Measurements from ENCODE around the gene ALKBH7. TPM values are rescaled to one million over a fixed set of nuclear protein-coding genes. Genes with fewer than 3 reads are reported as not detected.
"Not testable (repeated sequence)": the region's sequence is repeated elsewhere in the genome, so short reads cannot be mapped to it uniquely, and the experiment has no call there.

Gene ALKBH7
- polyA plus RNA-seq, 3 donors: 20.9 to 109 (median 86.0) TPM

- Mint-ChIP-seq H3K27ac (peak overlapping the region in 1 of 7 donors; percentile 64), H3K4me3 (no peak overlapping the region), H3K36me3 (peaks cover 2 to 8% of the 10 kb centered on the region in 2 donors), H3K27me3 (ENCODE audit: low read depth in 3 of 3) (peaks cover 1 to 8% (median 6%) of the 10 kb centered on the region in 3 donors), H3K9me3 (no peaks in the 10 kb centered on the region), H3K4me1 (peaks cover 16% of the 10 kb centered on the region)
- H3K4me3 ChIP-seq (replicated peaks in 1 of 3; ENCODE audit: low read depth in 2 of 3, low read length in 3 of 3): no peak overlapping the region
- no peaks in the 10 kb centered on the region for H4K20me1 ChIP-seq (ENCODE audit: insufficient read depth, low read length)
- DNase-seq: no peak
- peaks cover 17% of the 10 kb centered on the region for H3K79me2 ChIP-seq (ENCODE audit: insufficient read depth, low read length)
- no peak overlapping the region for H3K9ac ChIP-seq (ENCODE audit: insufficient read depth, low read length, poor library complexity, severe bottlenecking)
- TF ChIP-seq CTCF (IDR thresholded peaks at IDR 0.05): no peak
- peaks cover 0 to 5% of the 10 kb centered on the region in 2 donors for H3K36me3 ChIP-seq (replicated peaks in 1 of 2; ENCODE audit: control insufficient read depth in 1 of 2, insufficient read depth in 2 of 2, low read length in 2 of 2)
- WGBS (ENCODE audit: insufficient coverage): 97% methylated on average over 10 of the region's 12 CpGs
- peaks cover 14 to 22% of the 10 kb centered on the region in 2 donors for H3K4me1 ChIP-seq (ENCODE audit: control insufficient read depth in 1 of 2, insufficient read depth in 2 of 2, low read length in 2 of 2)
- intact Hi-C loops (cut with micrococcal nuclease): no loop called here
- H2AFZ ChIP-seq (ENCODE audit: insufficient read depth, low read depth, low read length, poor library complexity, severe bottlenecking): no peak overlapping the region
- no peaks in the 10 kb centered on the region for H3K27me3 ChIP-seq (ENCODE audit: control insufficient read depth in 2 of 2, insufficient read depth in 2 of 2, low read length in 2 of 2)
- H3K27ac ChIP-seq (ENCODE audit: low read depth in 1 of 2, low read length in 2 of 2): no peak overlapping the region
- H3K9me3 ChIP-seq (replicated peaks in 1 of 2; ENCODE audit: control insufficient read depth in 1 of 2, insufficient read depth in 1 of 2, low read length in 2 of 2): no peaks in the 10 kb centered on the region
- no peak overlapping the region for H3K4me2 ChIP-seq (replicated peaks; ENCODE audit: extremely low read depth, low read length, poor library complexity, severe bottlenecking)
These were observed 23.7 kb downstream of the ALKBH7 start for GRCh38 chr19:6396305-6396704.

- H3K9me3 Mint-ChIP-seq; H3K27ac Mint-ChIP-seq; H3K27me3 Mint-ChIP-seq (ENCODE audit: low read depth in 3 of 3); intact Hi-C loops (cut with micrococcal nuclease); H3K36me3 Mint-ChIP-seq; H3K4me1 ChIP-seq (ENCODE audit: control insufficient read depth in 1 of 2, insufficient read depth in 2 of 2, low read length in 2 of 2); H3K4me1 Mint-ChIP-seq; H3K36me3 ChIP-seq (replicated peaks in 1 of 2; ENCODE audit: control insufficient read depth in 1 of 2, insufficient read depth in 2 of 2, low read length in 2 of 2); H3K27ac ChIP-seq (ENCODE audit: low read depth in 1 of 2, low read length in 2 of 2); H3K79me2 ChIP-seq (ENCODE audit: insufficient read depth, low read length); DNase-seq; H3K4me3 Mint-ChIP-seq; H3K4me3 ChIP-seq (replicated peaks in 1 of 3; ENCODE audit: low read depth in 2 of 3, low read length in 3 of 3); H3K9me3 ChIP-seq (replicated peaks in 1 of 2; ENCODE audit: control insufficient read depth in 1 of 2, insufficient read depth in 1 of 2, low read length in 2 of 2); H3K4me2 ChIP-seq (replicated peaks; ENCODE audit: extremely low read depth, low read length, poor library complexity, severe bottlenecking); H3K9ac ChIP-seq (ENCODE audit: insufficient read depth, low read length, poor library complexity, severe bottlenecking); H3K27me3 ChIP-seq (ENCODE audit: control insufficient read depth in 2 of 2, insufficient read depth in 2 of 2, low read length in 2 of 2); H2AFZ ChIP-seq (ENCODE audit: insufficient read depth, low read depth, low read length, poor library complexity, severe bottlenecking); H4K20me1 ChIP-seq (ENCODE audit: insufficient read depth, low read length): not testable (repeated sequence)
- 100% methylated on average over 5 of the region's 23 CpGs for WGBS (ENCODE audit: insufficient coverage)
These were observed 27.7 kb downstream of the ALKBH7 start for GRCh38 chr19:6400062-6400944.

Data from CD14-positive monocyte (primary cell).